Measurements from ENCODE around the gene TESK1.

The TESK1 gene

GRCh38 chr9:35564658-35565061 lies 40.4 kb upstream of the TESK1 start:
- no peaks in the 10 kb centered on the region for H3K27me3 ChIP-seq
- H3K9me3 ChIP-seq, result no peaks in the 10 kb centered on the region
- no peaks in the 10 kb centered on the region for H3K4me1 ChIP-seq
- no peak for DNase-seq
- TF ChIP-seq CTCF (IDR thresholded peaks at IDR 0.05; ENCODE audit: low read depth, low read length), result no peak
- no peaks in the 10 kb centered on the region for H3K36me3 ChIP-seq
- no peak overlapping the region for H3K4me3 ChIP-seq (ENCODE audit: low read depth, low read length)

GRCh38 chr9:35566417-35566816 lies 38.6 kb upstream of the TESK1 start:
- Histone ChIP-seq H3K9me3 (no peaks in the 10 kb centered on the region), H3K36me3 (no peaks in the 10 kb centered on the region), H3K4me3 (ENCODE audit: low read depth, low read length) (no peak overlapping the region), H3K4me1 (no peaks in the 10 kb centered on the region), H3K27me3 (no peaks in the 10 kb centered on the region)
- no peak; the same call in 1 of the 2 replicates for TF ChIP-seq CTCF (IDR thresholded peaks at IDR 0.05; ENCODE audit: low read depth, low read length)
- DNase-seq, result no peak

- no peaks in the 10 kb centered on the region for H3K36me3 ChIP-seq
- H3K27me3 ChIP-seq, result no peaks in the 10 kb centered on the region
- no peak for TF ChIP-seq CTCF (IDR thresholded peaks at IDR 0.05; ENCODE audit: low read depth, low read length)
- no peak for DNase-seq
- H3K9me3 ChIP-seq, result no peaks in the 10 kb centered on the region
- no peaks in the 10 kb centered on the region for H3K4me1 ChIP-seq
- no peak overlapping the region for H3K4me3 ChIP-seq (ENCODE audit: low read depth, low read length)
Measured at GRCh38 chr9:35568196-35568595, 36.9 kb upstream of the TESK1 start.

GRCh38 chr9:35569206-35569605 lies 35.9 kb upstream of the TESK1 start:
- H3K9me3 ChIP-seq, result no peaks in the 10 kb centered on the region
- H3K27me3 ChIP-seq, result no peaks in the 10 kb centered on the region
- no peaks in the 10 kb centered on the region for H3K36me3 ChIP-seq
- no peaks in the 10 kb centered on the region for H3K4me1 ChIP-seq
- no peak overlapping the region for H3K4me3 ChIP-seq (ENCODE audit: low read depth, low read length)
- DNase-seq, result no peak
- no peak for TF ChIP-seq CTCF (IDR thresholded peaks at IDR 0.05; ENCODE audit: low read depth, low read length)

- Histone ChIP-seq H3K36me3 (no peaks in the 10 kb centered on the region), H3K4me1 (no peaks in the 10 kb centered on the region), H3K9me3 (no peaks in the 10 kb centered on the region), H3K4me3 (ENCODE audit: low read depth, low read length) (no peak overlapping the region), H3K27me3 (no peaks in the 10 kb centered on the region)
- no peak for TF ChIP-seq CTCF (IDR thresholded peaks at IDR 0.05; ENCODE audit: low read depth, low read length)
- DNase-seq, result no peak
Measured at GRCh38 chr9:35570709-35571504, 34.2 kb upstream of the TESK1 start.

GRCh38 chr9:35574578-35575122 lies 30.4 kb upstream of the TESK1 start:
- no peak for TF ChIP-seq CTCF (IDR thresholded peaks at IDR 0.05; ENCODE audit: low read depth, low read length)
- Histone ChIP-seq H3K4me3 (ENCODE audit: low read depth, low read length) (no peak overlapping the region), H3K9me3 (no peaks in the 10 kb centered on the region), H3K4me1 (no peaks in the 10 kb centered on the region), H3K36me3 (no peaks in the 10 kb centered on the region), H3K27me3 (no peaks in the 10 kb centered on the region)
- no peak for DNase-seq

Measured in BE2C (cell line).